SK-N-MC (cell line): ENCODE measurements around the gene KRT6B.

Experiments used
- EZH2 ChIP-seq: fragments of 200-600 bp; sonication (generic); IDR thresholded peaks from one replicate; pipeline ENCODE4 v1.6.1; 2017; ENCODE audit warnings: antibody characterized with exemption
- POLR2AphosphoS5 ChIP-seq: IDR thresholded peaks from 2 replicates; pipeline ENCODE4 v1.6.1; 2012; ENCODE audit warnings: mild to moderate bottlenecking, low read depth, low read length, borderline replicate concordance

GRCh38 chr12:52414936-52415335 lies 37.0 kb downstream of the KRT6B start:
- TF ChIP-seq POLR2AphosphoS5 (no peak), EZH2 (no peak)
